Mucosa of stomach (tissue), 1 donor: ENCODE measurements around the gene IGSF8.
"Not testable (repeated sequence)": the region's sequence is repeated elsewhere in the genome, so short reads cannot be mapped to it uniquely, and the experiment has no call there.

Source experiments
- H3K27me3 ChIP-seq: one replicate; pipeline ENCODE4 v1.7.0; 2013; ENCODE audit warnings: mild to moderate bottlenecking, low read length; ENCODE audit not compliant: control insufficient read depth, insufficient read depth
- H3K36me3 ChIP-seq: one replicate; pipeline ENCODE4 v1.7.0; 2013; ENCODE audit warnings: low read length; ENCODE audit not compliant: control insufficient read depth, insufficient read depth
- H3K4me1 ChIP-seq: one replicate; pipeline ENCODE4 v1.7.0; 2013; ENCODE audit warnings: mild to moderate bottlenecking, low read length; ENCODE audit not compliant: control insufficient read depth, insufficient read depth
- H3K4me3 ChIP-seq: one replicate; pipeline ENCODE4 v1.7.0; 2013; ENCODE audit warnings: low read length
- H3K9ac ChIP-seq: one replicate; pipeline ENCODE4 v1.7.0; 2013; ENCODE audit warnings: mild to moderate bottlenecking, low read length, moderate library complexity
- H3K9me3 ChIP-seq: one replicate; pipeline ENCODE4 v1.7.0; 2013; ENCODE audit warnings: mild to moderate bottlenecking, low read length, moderate library complexity; ENCODE audit not compliant: control insufficient read depth
- donor health status: Pancreatic carcinoma.

Gene IGSF8

GRCh38 chr1:160133990-160134770 lies 35.8 kb upstream of the IGSF8 start:
- no peaks in the 10 kb centered on the region for H3K9me3 ChIP-seq
- no peaks in the 10 kb centered on the region for H3K36me3 ChIP-seq
- H3K9ac ChIP-seq: no peak overlapping the region
- peaks cover 8% of the 10 kb centered on the region for H3K27me3 ChIP-seq
- no peak overlapping the region for H3K4me3 ChIP-seq
- H3K4me1 ChIP-seq: no peaks in the 10 kb centered on the region

DNA sequence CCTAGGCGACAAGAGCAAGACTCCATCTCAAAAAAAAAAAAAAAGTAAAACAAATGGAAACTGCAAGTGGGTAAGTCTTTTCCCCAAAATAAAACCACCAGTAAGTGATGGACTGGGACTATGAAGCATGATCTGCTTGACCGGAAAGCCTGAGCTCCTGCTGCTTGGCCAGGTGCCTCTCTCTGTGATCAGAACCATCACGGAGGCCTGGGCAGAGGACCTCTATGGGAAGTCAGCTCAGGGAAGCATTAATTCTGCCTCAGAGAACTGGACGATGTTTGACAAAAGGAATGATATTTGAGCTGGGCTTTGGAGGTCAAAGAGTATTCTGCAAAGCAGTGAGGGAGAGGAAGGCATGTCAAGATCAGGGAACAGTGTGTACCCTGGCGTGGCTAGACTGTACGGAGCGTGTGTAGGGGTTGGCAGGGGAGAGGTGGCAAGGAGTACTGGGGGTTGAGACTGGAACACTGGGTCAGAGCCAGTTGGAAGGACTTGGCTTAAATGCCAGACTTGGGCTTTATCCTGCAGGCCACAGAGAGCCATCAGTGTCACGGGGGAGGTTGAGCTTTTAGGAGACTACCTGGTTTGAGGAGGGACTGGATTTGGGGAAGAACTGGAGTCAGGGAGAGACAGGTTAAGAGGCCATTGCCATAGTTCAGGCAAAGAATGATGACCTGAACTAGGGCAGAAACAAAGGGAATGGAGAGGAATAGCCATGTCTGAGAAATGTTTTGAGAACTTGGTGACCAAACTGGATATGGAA lies 33.6 kb upstream of the IGSF8 start:
- Histone ChIP-seq H3K9me3 (no peaks in the 10 kb centered on the region), H3K9ac (no peak overlapping the region), H3K4me1 (no peaks in the 10 kb centered on the region), H3K27me3 (peaks cover 8% of the 10 kb centered on the region), H3K4me3 (no peak overlapping the region), H3K36me3 (no peaks in the 10 kb centered on the region)

GRCh38 chr1:160130939-160131338 lies 32.5 kb upstream of the IGSF8 start:
- Histone ChIP-seq H3K4me1 (no peaks in the 10 kb centered on the region), H3K9me3 (no peaks in the 10 kb centered on the region), H3K9ac (no peak overlapping the region), H3K27me3 (peaks cover 8% of the 10 kb centered on the region), H3K4me3 (no peak overlapping the region), H3K36me3 (no peaks in the 10 kb centered on the region)

DNA sequence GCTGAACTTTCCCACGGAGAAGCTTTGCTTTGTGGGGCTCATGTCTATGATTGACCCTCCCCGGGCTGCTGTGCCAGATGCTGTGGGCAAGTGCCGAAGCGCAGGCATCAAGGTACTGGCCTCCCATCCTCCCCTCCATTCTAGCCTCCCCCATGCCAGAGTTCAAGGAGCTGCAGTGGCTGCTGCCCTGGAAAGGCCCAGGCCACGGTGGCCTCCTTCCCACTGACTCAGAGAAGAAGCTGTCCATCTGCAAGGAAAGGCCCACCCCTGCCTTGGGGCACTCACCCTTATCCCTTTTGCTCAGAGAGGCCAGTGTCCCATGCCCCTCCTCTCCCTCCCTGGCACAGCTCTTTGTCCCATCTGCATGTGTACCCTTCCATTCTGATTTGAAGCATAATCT lies 32.1 kb upstream of the IGSF8 start:
- Histone ChIP-seq H3K9ac (no peak overlapping the region), H3K4me1 (no peaks in the 10 kb centered on the region)

GRCh38 chr1:160129966-160130365 lies 31.5 kb upstream of the IGSF8 start:
- Histone ChIP-seq H3K36me3 (no peaks in the 10 kb centered on the region), H3K4me1 (no peaks in the 10 kb centered on the region), H3K27me3 (peaks cover 8% of the 10 kb centered on the region), H3K4me3 (no peak overlapping the region), H3K9ac (no peak overlapping the region), H3K9me3 (no peaks in the 10 kb centered on the region)

More for the DNA sequence above, 32.1 kb upstream of the IGSF8 start:
- Histone ChIP-seq H3K36me3 (no peaks in the 10 kb centered on the region), H3K4me3 (no peak overlapping the region), H3K27me3 (peaks cover 8% of the 10 kb centered on the region), H3K9me3 (no peaks in the 10 kb centered on the region)

GRCh38 chr1:160129558-160129957 lies 31.1 kb upstream of the IGSF8 start:
- no peaks in the 10 kb centered on the region for H3K4me1 ChIP-seq
- H3K9me3 ChIP-seq: no peaks in the 10 kb centered on the region
- no peak overlapping the region for H3K9ac ChIP-seq
- H3K36me3 ChIP-seq: no peaks in the 10 kb centered on the region
- H3K27me3 ChIP-seq: peaks cover 8% of the 10 kb centered on the region
- no peak overlapping the region for H3K4me3 ChIP-seq

DNA sequence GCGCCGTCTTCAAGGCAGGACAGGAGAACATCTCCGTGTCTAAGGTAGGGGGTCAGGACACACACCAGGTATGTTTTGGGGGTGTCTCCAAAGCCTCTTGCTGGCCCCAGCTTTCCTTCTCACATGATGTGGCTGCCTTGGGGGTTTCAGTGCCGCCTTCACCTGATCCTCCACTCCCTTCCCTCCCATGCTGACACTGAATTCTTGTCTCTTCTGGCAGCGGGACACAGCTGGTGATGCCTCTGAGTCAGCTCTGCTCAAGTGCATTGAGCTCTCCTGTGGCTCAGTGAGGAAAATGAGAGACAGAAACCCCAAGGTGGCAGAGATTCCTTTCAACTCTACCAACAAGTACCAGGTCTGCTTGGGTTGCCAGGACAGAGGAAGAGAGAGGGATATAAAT lies 30.6 kb upstream of the IGSF8 start:
- Histone ChIP-seq H3K9me3 (no peaks in the 10 kb centered on the region), H3K4me3 (no peak overlapping the region), H3K4me1 (no peaks in the 10 kb centered on the region), H3K27me3 (peaks cover 8% of the 10 kb centered on the region), H3K36me3 (no peaks in the 10 kb centered on the region), H3K9ac (no peak overlapping the region)

- Histone ChIP-seq H3K4me1 (no peaks in the 10 kb centered on the region), H3K9ac (no peak overlapping the region), H3K36me3 (no peaks in the 10 kb centered on the region), H3K9me3 (no peaks in the 10 kb centered on the region), H3K4me3 (no peak overlapping the region), H3K27me3 (peaks cover 8% of the 10 kb centered on the region)
These were observed 30.2 kb upstream of the IGSF8 start for GRCh38 chr1:160128636-160129035.

GRCh38 chr1:160127865-160128523 lies 29.6 kb upstream of the IGSF8 start:
- no peak overlapping the region for H3K9ac ChIP-seq
- H3K9me3 ChIP-seq: no peaks in the 10 kb centered on the region
- H3K4me3 ChIP-seq: no peak overlapping the region
- H3K36me3 ChIP-seq: no peaks in the 10 kb centered on the region
- no peaks in the 10 kb centered on the region for H3K4me1 ChIP-seq
- peaks cover 8% of the 10 kb centered on the region for H3K27me3 ChIP-seq

DNA sequence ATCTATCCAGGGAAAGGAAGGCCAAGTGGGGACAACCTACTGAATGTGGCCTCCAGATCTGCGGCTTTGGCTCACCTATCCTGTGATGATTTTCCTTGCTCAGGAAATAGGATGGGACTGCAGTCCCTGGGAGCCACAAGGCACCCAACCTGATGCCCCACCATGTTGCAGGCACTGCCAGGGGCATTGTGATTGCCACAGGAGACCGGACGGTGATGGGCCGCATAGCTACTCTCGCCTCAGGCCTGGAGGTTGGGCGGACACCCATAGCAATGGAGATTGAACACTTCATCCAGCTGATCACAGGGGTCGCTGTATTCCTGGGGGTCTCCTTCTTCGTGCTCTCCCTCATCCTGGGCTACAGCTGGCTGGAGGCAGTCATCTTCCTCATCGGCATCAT lies 29.0 kb upstream of the IGSF8 start:
- no peak overlapping the region for H3K4me3 ChIP-seq

GRCh38 chr1:160126342-160126741 lies 27.9 kb upstream of the IGSF8 start:
- H3K9ac ChIP-seq, H3K9me3 ChIP-seq, H3K27me3 ChIP-seq, H3K4me1 ChIP-seq, H3K4me3 ChIP-seq, H3K36me3 ChIP-seq: not testable (repeated sequence)

More for the DNA sequence above, 29.0 kb upstream of the IGSF8 start:
- H3K27me3 ChIP-seq: peaks cover 8% of the 10 kb centered on the region
- no peaks in the 10 kb centered on the region for H3K36me3 ChIP-seq
- no peaks in the 10 kb centered on the region for H3K4me1 ChIP-seq
- no peaks in the 10 kb centered on the region for H3K9me3 ChIP-seq
- H3K9ac ChIP-seq: no peak overlapping the region

DNA sequence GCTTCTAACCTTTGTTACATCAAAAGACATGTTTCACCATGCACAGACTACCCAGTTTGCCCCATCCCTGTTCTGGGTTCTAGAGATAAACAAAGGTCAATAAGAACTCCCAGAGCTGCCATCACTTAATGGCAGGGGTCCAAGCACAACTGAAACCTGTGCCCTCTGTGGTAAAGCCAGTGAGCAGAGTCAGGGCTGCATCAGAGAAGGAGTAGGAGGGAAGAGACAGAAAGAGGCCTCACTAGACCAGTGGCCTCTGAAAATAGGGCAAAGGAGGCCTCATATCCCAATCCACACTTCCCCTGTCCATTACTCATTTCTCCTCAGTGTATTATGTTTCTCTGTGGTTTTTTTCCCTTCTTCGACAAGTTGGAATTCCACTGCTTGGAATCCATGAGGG lies 27.3 kb upstream of the IGSF8 start:
- no peak overlapping the region for H3K9ac ChIP-seq
- H3K9me3 ChIP-seq: no peaks in the 10 kb centered on the region
- no peaks in the 10 kb centered on the region for H3K36me3 ChIP-seq
- H3K4me1 ChIP-seq: no peaks in the 10 kb centered on the region
- H3K4me3 ChIP-seq: no peak overlapping the region
- H3K27me3 ChIP-seq: peaks cover 8% of the 10 kb centered on the region
